Hair follicle dermal papilla cell (primary cell): ENCODE results near the gene MUL1. TPM values are rescaled to one million over a fixed set of nuclear protein-coding genes. Genes with fewer than 3 reads are reported as not detected.

Source experiments
- total RNA-seq: library from RNA; depleted of rRNA; stranded (reverse); fragments of >200 nt; gene quantifications from 2 replicates; pipeline ENCODE4 v1.2.3, GENCODE V29; 2012

The MUL1 gene, protein sequence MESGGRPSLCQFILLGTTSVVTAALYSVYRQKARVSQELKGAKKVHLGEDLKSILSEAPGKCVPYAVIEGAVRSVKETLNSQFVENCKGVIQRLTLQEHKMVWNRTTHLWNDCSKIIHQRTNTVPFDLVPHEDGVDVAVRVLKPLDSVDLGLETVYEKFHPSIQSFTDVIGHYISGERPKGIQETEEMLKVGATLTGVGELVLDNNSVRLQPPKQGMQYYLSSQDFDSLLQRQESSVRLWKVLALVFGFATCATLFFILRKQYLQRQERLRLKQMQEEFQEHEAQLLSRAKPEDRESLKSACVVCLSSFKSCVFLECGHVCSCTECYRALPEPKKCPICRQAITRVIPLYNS
- total RNA-seq, result 36.8 and 37.9 TPM in 2 replicates

DNA sequence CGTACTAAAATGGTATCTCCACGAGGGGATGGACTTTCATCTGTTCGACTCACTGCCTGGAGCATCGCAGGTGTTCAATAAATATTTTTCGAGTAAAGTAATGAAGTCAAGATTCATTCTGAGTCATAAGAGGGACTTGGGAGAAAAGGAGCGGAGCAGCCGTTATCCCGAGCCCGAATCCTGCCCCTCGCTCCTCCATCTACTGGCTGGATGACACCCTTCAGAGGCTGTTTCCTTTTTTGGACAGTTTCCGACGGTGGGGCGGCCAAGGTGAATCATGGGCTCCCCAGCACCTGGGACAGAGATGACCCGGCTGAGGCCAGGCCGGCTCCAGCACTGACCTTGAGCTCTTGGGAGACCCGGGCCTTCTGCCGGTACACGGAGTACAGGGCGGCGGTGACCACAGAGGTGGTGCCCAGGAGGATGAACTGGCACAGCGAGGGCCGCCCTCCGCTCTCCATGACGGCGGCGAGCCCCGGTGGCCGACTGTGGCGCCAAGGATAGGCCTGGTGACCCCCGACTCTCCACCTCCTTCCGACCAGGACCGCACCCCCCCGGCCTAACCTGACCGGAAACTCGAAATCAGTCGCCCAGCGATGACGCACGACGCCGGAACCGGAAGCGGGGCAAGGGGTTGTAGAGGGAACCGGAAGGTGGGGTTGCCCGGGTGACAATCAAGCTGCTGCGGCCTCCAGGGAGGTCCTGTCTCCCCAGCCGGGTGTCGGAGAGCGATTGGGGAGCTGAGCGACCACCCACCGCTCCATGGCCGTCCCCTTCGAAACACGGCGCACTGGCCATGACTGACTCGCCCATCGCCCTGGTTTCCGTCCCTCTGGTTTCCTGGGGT is at the start of gene MUL1:
TSS of gene MUL1 (minus strand) at position 588 of the 847 bp plus-strand sequence. CDS start at position 461, 127 bp downstream.

DNA sequence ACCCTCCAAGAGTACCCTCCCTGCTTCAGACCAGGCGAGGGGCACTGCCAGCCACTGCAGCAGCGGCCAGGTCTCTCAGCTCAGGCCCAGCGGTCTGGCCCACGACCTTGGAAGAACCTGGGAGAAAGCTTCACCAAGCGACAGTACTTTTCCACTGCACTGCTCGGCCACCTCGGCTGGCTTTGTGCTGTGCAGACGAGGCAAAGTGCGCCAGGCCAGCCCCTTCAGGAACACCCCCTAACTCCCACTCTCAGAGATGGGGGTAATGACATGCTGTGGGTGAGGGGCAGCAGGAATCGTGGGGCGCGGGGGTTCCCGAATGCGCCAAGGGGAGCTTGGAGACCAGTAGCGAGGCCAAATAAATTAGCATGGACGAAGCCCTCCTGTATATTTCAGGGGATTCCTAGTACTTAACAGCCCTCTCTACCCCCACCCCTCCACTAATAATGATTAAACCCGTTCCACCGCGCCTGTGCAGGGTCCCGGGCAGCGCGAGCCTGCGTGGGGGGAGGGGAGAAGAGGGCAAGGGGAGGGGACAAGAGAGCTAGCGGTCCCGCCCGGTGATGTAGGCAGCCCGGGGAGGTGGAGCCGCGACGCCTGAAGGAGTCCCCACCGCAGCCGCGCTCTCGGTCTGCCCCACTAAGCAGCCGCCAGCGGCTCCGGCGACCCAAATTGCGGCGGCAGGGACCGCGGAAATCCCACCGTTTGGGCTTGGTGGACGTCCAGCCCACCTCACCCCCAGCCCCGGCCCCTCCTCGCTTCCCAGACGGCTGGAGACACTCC is 44.2 kb upstream of the MUL1 start, which contains the start of gene FAM43B:
TSS of gene FAM43B (plus strand) at position 629 of the 783 bp plus-strand sequence. CDS start 401 bp downstream, outside the sequence.

DNA sequence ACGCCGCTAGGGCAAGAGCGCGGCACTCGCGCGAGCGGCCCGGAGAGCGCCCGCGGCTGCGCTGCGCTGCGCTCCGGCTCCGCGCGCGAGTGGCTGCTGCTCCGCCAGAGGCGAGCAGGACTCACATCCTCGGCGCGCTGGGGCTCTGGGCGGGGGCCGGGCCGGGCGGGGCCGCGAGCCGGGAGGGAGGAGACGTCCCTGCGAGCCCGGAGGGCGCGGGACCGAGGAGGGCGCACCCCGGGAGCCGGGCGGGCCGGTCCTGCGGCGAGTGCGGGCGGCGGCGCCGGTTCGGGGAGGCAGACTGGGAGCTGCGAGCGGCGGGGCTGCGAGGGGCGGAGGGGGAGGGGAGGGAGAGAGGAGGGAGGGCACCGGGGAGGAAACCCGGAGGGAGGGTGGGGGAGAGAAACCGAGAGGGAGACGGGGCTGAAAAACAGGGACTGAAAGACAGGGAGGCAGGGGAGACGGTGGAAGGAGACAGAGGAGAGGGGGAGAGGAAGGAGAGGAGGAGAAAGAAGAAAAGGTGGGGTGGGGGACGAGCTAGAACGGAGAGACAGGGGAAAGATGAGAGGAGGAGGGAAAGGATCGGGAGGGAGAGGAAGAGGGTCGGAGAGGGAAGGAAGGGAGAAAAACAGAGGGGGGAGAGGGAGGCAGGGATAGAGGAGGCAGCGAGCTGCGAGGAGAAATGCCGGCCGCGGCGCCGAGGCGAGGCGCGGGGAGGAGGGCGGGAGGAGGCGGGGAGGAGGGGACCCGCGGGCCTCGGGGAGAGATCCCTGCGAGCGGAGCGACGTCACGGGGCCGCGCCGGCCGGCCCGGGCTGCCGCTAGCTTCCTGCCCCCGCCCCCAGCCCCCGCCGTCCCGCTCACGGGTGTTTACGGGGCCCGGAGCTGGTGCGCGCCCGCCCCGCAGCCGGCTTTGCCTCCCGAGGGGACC is 22.2 kb downstream of the MUL1 start, which contains the start of gene CAMK2N1:
TSS of gene CAMK2N1 (minus strand) at position 684 of the 930 bp plus-strand sequence. CDS start 831 bp downstream, outside the sequence.

Other genes with a start within 250 kb of the MUL1 start
- gene VWA5B1, start 217.3 kb downstream of the MUL1 start, total RNA-seq, result not detected in 2 replicates
- 30.5 and 33.8 TPM in 2 replicates for gene CAMK2N1, start 21.9 kb downstream of the MUL1 start, total RNA-seq
- 0.16 TPM in 1 of 2 replicates, not detected in the other for gene FAM43B, start 44.4 kb upstream of the MUL1 start, total RNA-seq
- 0.32 and 1.5 TPM in 2 replicates for gene CDA, start 80.9 kb upstream of the MUL1 start, total RNA-seq
- gene PINK1, start 125.3 kb upstream of the MUL1 start, total RNA-seq, result 90.7 and 104 TPM in 2 replicates
- gene DDOST, start 153.2 kb upstream of the MUL1 start, total RNA-seq, result 250 and 254 TPM in 2 replicates
- 0.32 and 0.61 TPM in 2 replicates for gene KIF17, start 209.9 kb upstream of the MUL1 start, total RNA-seq
- gene SH2D5, start 224.6 kb upstream of the MUL1 start, total RNA-seq, result 2.1 and 4.9 TPM in 2 replicates